ENCODE measurements around the gene CCDC89.
A peak's percentile ranks its signal among the peaks of the same experiment; 100 is the strongest.

CCDC89 gene

GRCh38 chr11:85647604-85648299 lies 38.2 kb downstream of the CCDC89 start, which contains the start of gene TMEM126A:
TSS of gene TMEM126A (plus strand) at chr11:85647967. CDS start at chr11:85650256, 2,289 bp downstream.
- peak; percentile 89 for DNase-seq

GRCh38 chr11:85647078-85647477 lies 38.9 kb downstream of the CCDC89 start:
- no peak for DNase-seq

GRCh38 chr11:85643191-85643614 lies 42.8 kb downstream of the CCDC89 start:
- peak; percentile 59 for DNase-seq

- DNase-seq: no peak
Measured at GRCh38 chr11:85634747-85635146, 51.2 kb downstream of the CCDC89 start.

All from suppressor macrophage treated with lipopolysaccharide for 4 hours (primary cell).